DMS114 treated with DMSO at 0.1 percent for 48 hours (cell line): ENCODE measurements around the gene SMG5.

ENCODE experiments used
- DNase-seq: peaks from one replicate; lab custom pipeline; 2025; ENCODE audit not compliant: unreplicated experiment; lab: John Stamatoyannopoulos, UW

SMG5 gene

DNA sequence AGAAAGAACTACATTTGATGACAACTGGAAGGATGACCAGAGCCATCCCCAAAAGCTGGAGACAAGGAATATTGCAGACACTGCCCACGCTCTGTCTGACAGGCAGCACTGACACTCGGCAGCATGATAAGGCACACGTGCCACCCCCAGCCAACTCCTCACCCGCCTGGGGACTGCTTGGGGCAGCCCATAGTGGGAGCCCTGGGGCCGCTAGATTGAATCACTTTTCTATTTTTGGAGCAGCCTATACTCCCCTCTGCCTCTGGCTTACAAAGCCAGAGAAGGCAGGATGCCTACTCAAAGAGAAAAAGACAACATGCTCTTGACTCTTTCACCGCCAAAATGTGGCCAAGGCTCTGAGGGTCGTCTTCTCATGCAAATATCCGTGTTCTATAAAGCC, 1.3 kb downstream of the SMG5 start:
- DNase-seq = no peak

DNA sequence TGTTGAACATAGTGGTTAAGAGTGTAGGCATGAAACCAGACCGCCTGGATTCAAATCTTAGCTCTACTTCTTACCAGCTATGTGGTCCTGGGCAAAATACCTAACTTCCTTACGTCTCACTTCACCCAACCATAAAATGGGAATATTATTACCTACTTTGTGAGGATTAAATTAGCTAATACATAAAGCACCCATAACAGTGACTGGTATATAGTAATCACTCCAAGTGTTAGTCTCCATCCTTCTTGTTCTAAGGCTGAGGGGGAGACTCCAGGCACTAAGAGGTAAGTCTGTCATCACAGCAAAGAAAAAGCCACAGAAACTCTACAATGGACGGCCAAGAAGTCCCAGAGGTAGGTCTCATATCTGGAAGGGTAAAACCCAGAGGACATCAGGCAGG, 2.8 kb downstream of the SMG5 start:
- DNase-seq = no peak

DNA sequence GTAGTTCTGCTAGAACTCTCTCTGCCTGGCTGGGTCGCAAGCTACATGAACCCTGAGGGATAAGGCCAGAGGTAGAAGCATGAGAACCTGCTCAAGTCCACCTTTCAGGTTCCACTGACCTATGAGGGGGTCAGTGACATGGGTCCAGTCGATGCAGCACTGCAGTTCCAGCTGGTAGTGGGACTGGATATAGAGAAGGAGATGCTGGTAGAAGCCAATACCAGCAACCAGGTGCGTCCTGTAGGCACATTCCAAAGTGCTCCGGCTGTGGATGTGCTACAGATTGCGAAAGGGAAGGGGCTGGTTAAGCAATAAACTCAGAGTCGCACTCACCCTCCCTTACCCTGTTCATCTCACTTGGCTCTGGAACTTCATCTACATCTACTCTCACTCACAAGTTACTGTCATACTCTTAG, 5.7 kb downstream of the SMG5 start:
- no peak for DNase-seq

DNA sequence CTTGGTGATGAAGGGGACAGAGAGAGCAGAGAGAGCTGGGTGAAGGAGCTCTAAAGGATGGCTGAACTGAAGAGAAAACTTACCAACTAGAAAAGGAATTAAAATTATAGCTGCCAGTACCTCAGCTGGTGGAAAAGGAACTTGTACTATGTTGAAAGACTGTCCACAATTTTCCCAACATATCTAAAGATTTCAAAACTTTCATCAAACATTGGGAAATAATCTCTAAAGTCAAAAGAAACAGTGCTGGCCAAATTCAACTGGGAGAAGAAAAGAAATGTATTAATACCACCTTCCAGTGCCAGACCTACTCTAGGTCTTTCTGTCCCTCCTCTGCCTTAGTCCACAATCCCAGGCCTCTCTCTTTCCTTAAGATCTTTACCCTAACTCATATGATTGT, 6.1 kb downstream of the SMG5 start:
- no peak for DNase-seq

DNA sequence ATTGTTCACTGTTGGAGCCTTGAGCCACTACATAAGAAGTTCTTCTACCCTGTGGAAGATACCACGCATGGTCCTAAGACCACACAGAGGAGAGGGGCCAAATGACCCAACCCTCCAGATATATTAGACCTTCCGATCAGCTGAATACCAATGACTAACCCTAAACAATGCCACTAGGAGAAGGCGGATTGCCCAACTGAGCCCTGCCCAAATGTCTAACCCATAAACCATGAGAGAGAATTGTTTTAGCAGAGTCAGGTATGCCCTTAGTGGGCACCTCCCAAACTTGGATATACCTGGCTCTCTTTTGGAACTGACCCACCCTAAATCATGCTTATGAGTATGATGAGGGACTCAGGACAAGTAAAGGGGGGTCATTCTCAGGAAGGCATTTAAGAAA, 12.3 kb downstream of the SMG5 start:
- DNase-seq = no peak

DNA sequence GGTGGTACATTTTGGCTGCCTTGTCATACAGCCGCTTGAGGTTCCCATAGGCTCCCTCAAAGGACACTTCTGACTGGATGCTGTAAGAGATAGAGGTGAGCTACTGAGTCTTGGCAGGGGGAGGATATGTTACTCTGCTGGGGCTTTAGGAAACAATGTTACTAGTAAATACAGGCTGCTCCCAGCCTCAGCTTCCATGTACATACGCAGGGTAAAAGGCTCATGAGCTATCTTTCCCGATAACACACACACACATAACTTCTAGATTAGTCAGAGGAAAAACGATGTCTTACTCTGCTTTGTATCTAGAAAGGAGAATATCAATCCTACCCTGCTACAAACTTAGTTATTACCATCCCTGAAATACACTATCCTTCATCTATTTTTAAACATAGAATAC, 14.3 kb downstream of the SMG5 start:
- no peak for DNase-seq

DNA sequence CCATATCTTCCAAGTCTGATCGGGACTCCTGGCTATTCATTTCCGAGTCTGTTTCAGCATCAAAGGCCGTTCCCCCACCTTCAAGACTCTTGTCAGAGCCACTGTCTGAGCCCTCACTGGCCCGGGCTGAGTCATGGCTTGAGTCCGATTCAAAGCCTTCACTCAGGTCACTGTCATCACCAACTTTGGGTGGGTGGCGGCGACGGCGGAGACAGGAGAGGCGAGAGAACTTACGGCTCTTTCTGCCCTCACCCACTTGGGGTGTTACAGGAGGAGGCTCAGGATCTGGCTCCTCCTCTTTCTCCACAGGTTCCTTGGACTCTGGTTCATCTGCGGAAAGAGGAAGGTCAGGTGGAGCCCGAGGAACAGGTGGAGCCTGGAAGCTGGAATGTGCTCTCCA, 16.6 kb downstream of the SMG5 start:
- DNase-seq = no peak

DNA sequence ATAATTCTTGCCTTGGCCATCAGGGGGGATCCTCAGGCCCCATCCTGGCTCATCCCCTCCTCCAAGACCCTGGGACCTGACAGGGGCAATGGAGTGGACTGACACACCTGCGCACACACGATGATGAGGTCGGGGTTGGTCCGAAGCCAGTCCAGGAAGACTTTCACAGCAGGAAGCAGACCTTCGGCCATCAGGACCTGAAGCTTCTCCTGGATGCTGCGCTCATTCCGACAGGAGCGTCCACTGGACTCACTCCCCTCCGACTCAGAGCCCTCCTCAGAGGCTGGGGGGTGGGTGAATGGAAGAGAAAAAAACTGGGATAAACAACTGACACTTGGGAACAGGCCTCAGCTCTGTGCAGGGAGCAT, 19.4 kb downstream of the SMG5 start:
- DNase-seq = no peak

DNA sequence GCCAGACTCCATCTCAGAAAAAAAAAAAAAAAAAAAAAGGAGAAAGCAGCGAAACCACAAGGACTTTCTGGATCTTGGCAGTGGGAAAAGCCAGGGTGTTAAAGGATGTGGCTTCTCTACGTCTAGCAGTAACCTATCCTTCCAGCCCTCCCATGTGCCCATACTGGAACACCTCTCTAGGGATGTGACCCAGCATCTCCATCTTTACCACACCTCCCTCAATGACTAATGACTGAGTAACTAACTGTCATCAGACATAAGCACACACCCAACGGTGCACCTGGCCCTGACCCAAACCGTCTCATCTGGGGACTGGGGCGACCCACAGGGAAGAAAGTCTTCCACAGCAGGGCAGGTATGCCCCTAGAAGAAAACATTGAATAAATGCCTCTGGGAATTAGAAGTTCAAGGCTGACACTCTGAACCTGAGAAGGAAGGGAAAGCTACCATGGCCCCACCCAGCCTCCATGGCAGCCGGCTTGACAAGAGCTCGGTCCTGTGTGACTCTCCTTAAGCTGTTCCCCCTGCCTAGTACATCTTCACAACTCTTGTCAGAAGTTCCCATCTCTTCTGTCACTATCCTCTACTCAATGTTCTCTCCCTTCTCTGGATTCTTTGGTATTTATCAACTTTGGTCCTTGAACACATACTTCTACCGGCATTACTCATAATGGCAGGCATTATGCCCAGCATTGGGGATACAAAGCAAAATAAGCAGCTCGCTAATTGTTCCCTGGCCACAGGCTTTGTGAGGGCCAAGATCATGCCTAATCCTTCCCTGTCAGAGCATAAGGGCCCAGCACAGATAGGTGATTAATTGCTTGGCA, 20.0 kb downstream of the SMG5 start:
- no peak for DNase-seq

DNA sequence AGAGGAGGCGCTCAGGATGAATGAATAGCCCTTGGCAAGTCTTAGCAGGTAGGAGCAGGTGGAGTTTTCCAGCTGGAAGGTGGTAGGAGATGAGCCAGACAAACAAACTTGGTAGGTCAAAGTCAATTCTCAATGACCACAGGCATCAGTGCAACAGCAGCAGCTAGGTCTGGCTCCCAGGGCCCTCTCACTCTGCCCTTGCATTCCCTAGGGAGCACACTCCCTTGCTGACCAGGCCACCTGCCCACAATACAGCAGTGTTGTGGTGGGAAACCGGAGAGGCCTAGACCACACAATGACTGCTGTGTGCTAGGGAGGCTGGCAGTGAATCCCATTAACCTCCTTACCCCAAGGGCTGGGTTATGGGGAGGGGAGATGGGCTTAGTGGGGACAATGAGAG, 21.7 kb downstream of the SMG5 start:
- no peak for DNase-seq

DNA sequence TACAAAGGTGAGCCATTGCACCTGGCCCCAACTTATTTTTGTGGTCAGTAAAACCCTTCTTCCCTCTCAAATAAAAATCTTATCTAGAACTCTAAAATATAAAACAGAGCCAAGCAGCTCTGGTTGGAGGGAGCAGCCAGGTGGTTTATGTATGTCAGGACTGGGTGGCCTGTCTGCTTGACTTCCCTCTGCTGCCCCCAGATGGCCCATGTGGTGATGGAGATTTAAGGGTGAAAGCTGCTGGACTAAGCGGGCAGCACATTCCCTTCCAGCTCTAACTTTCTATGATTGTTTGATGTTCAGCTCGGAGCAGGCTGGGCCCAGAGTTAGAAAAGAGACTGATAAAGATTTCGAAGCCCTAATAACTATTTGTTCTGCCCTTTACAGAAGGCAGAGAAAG, 22.8 kb downstream of the SMG5 start:
- no peak for DNase-seq

DNA sequence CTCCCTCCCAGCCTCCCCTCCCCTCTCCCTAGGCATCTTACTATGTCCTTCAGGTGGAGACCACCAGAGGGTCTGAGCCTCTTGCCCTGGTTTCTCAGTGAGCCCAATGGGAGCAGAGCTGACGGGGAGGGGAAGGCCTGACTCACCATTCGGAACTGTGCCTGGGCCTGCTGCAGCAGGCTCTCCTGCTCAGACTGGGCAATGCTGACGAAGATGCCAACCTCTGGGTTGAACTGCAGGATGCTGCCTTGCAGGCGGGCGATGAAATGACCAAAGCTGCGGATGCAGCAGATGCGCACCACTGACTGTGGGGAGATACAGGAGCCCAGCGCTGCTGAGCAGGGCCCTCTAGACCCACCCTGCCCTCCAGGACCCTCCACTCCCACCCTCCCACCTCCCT, 23.8 kb downstream of the SMG5 start:
- DNase-seq = no peak

DNA sequence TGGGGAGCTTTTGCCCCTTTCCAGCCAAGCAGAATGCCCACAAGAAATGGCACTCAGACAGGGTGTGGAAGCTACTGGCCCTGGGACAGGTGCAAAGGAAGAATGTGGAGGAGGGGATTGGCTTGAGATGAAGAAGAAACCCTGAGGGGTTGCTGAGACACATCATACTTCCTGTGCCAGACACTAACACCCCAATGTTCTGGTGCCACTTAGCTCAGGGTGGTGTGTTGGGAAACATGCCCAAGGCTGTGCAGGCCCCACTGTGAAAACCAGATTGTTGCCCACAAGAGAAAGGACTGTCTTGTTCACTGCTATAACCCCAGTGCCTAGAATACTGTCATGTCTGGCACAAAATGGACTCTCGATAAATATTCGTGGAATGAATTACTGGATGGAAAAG, 24.9 kb downstream of the SMG5 start:
- DNase-seq = no peak

DNA sequence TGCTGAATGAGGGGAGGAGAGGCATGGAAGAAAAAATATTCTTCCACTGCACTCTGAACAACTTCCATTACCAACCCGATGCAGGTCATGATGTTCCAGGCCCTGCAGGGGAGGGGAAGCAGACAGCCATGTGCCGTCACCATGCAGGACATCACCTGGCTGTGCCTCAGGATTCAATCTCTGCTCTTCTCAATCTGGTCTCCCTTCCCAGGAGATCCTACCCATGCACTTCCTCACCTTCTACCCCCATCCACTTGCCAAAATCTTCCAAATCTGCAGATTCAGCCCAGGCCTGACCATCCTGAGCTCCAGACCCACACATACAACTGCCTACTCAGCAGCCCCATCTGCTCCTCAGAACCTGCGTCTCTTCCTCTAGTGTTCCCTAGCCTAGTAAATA, 29.0 kb downstream of the SMG5 start:
- no peak for DNase-seq

DNA sequence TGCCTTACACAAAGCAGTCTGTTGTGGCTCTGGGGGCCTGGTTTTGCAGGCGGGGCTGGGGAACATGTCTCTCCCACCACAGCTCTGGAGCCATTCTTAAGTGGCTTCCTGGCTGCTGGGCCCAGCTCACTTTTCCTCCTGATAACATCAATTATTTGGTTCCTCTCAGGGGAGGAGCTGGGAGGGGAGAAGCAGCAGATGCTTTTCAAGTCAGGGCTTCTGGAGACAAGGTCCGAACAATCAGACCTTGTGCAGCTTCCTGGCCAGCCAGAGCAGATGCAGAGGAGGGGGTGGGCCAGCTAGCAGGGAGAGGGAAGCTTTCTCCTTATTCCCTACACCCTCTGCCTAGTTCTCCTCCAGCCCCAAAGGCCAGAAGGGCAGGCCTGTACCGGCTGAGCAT, 31.1 kb downstream of the SMG5 start:
- DNase-seq = no peak

DNA sequence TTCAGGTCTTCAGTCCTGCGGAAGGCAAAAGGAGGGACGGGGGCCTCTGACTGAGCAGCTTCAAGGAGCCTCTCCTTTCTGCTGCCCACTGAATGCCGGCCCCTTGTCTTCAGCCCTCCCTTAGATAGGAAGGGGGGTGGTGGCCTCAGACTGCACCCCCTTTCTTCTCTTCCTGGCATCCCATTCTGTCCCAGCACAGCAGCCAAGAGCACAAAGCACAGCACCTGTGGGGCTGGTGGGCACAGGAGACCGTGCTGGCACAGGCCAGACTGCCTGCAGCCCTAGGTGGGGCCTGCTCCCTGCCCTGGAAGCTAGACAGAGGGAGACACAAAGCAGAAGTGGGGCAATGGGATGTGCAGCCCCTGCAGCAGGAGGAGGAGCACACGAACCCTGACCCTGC, 33.0 kb downstream of the SMG5 start:
- no peak for DNase-seq

DNA sequence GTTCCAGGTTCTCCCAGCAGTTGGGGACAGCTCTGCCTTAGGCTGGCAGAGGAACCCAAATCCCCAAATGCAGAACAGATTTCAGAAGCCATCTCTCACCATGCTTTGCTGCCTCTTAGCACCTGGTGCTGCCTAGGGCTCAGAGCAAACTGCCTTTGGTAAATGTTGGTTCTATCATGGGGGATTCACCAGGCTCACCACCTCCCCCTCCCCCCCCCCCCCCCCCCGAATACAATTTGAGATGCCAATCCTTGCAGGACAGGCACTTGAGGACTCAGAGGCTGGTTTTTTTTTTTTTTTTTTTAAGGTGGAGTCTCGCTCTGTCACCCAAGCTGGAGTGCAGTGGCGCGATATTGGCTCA, 34.3 kb downstream of the SMG5 start:
- no peak for DNase-seq

DNA sequence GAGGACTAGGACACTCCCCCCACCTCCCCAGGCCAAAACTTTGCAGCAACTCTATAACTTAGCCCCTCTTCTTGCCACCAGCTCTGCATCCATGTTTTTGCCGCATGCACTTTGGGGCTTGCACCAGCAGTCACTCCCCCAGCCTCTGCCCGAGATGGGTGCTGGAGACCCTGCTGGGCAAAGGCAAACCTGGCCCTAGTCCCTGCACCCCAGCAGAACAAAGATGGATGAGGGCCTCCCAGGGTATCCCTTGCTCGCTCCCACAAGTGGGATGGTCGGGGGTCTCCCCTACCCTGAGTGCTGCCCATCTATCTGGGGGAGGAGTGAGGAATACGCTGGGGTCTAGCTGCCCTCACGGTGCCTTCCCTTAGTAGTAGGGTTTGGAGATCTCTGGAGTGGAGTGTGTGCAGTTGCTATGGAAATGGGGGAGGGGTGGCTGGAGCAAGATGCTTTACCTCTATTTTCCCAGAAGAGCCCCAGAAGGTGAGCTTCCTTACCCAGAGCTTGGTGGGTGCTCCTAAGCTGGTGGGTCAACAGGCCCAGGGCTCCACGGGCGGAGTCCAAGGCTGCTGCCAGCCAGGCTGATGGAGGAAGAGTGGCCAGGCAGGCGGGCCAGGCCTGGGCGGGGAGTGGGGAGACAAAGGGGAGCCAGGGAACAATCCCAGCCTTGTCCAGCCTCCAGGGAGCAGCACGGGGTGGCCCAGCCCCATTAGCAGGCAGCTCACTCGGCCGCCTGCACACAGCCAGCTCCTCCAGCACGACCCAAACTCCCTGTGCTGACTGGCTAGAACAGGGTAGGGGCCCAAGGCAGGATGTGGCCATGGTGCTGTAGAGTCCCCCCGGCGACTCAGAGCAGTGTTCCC, 34.9 kb downstream of the SMG5 start, which contains the start of gene PAQR6:
Gene PAQR6 (minus strand): TSS at position 597 of the 863 bp plus-strand sequence. CDS start 1,325 bp downstream, outside the sequence.
- no peak for DNase-seq

DNA sequence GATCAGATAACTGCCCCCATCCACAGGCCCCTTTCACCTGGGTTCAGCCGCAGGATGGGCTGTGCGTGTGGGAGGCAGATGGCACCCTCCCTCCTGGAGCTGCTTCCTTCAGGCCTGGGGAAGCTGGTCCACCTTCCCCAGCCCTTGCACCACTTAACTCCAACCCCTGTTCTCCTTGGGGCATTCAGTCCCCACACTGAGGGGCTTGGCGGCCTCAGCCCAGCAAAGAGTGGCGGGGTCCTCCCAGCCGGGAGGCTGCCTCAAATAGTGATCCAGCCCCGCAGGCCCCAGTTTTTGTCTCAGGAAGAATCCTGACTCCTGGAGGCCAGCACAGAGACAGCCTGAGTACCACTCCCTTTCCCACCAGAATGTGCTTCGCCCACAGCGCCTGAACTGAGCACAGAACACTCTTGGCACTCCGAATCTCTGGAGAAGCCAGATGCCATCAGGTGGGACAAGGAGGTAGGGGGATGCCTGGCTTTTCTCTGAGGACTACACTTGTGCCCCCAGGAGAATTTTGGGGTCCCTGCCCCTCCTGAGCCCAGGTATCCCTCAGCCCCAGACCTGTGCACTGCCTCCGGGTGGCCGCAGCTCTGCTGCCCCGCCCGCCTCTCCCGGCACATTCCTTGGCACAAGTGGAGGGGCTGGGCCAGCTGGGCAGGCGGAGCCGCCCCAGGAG, 35.7 kb downstream of the SMG5 start:
- DNase-seq = no peak

DNA sequence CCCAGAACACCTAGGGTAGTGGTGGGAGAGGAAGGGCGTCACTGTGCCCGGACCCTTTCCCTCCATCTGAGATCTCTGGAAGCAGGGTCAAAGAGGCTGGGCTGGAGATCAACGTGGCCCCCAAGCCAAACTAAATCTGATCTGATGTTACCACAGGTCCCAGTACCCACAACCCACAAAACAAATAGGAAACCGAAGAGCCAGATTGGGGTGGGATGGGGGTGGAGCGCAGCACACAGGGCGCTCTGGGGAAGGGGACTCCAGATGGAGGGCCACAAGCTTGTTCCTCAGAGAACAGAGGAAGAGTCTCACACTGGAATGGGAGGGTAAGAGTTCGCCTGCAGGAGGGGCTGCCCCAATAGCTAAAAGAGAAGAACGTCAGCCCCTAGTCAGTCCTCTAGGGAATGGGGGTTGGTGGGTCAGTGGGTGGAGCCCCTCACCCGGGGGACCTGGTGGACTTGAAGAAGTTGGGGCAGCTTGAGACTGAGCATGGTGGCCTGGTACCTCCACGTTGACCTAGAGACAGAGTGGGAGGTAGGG, 36.3 kb downstream of the SMG5 start:
- no peak for DNase-seq

DNA sequence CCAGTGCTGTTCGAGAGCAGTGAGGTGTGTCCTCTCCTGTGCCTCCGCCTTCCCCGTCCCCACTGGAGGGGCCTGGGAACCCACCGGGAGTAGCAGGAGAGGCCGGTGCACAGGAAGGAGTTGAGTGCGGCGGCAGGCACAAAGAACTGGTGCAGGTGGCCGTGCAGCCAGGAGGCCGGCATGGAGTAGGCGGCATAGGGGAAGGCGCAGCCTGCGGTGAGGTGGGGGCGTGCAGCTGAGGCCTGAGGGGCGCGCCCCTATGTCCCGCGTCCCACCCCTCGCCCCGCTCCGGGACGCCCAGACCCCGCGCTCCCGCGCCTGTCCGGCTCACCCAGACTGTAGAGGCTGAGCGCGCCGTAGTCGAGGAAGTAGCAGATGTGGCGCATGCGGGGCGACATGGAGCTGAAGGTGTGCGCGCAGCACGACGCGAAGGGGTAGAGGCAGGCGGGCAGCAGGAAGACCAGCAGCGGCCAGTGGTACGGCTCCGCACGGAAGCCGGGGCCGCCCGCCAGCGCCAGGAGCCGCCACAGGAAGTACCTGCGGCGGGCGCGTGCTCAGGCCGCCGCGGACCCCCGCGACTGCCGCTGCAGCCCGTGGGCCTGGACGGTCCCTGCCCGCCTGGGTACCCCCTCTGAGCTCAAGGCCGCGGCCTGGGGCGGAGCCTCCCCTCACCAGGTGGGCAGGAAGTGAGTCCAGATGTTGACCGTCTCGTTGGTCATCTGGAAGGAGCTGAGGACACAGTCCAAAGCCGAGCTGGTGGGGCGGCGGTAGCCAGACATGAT, 37.0 kb downstream of the SMG5 start:
- DNase-seq = no peak
